Astrocyte of the cerebellum (primary cell): ENCODE measurements around the gene SHISA7.
"Not testable (repeated sequence)": the region's sequence is repeated elsewhere in the genome, so short reads cannot be mapped to it uniquely, and the experiment has no call there.

Experiments
- DNase-seq: peaks from one replicate; pipeline ENCODE4 v3.0.0-alpha.2; 2011; ENCODE audit warnings: low read depth
- H3K4me3 ChIP-seq: 2 replicates; pipeline ENCODE4 v1.5.1; 2011; ENCODE audit warnings: mild to moderate bottlenecking, low read depth, low read length, moderate library complexity
- CTCF ChIP-seq: IDR thresholded peaks from 2 replicates; pipeline ENCODE4 v1.5.1; 2012; ENCODE audit warnings: low read length, low read depth, moderate library complexity, mild to moderate bottlenecking; ENCODE audit errors: missing control alignments
- in situ Hi-C: cut with HindIII; loops from 2 replicates; pipeline ENCODE4 v1.10.0; 2017; ENCODE audit warnings: low sequenced_read_pairs

The SHISA7 gene

GRCh38 chr19:55419624-55420236 lies 23.4 kb downstream of the SHISA7 start:
- no peak overlapping the region for H3K4me3 ChIP-seq
- TF ChIP-seq CTCF, result no peak
- DNase-seq, result no peak
- in situ Hi-C loops, result loop anchor here (10.0 kb wide), 1 partner anchor 245 kb away; no protein-coding TSS in a partner anchor

DNA sequence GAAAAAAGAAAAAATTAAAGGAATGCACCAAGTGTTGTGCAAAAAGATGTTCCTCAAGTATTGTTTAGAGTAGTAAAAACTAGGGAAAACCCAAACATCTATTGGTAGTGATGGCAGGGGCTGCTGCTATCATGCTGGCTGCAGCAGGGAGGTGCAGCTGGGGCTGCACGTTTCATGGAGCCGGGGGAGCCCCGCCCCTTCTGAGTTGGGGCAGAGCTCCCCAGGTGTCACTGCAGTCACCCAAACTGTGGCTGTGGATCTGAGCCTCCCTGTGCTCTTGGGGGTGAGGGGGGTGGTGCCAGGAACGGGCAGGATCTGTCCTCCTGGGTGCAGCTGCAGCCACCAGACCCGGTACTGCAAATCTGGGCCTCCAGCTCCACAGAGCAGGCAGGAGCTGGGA lies 24.0 kb downstream of the SHISA7 start:
- no peak overlapping the region for H3K4me3 ChIP-seq
- no peak for DNase-seq
- TF ChIP-seq CTCF, result no peak
- in situ Hi-C loops, result loop anchor here (10.0 kb wide), 1 partner anchor 244 kb away; no protein-coding TSS in a partner anchor

GRCh38 chr19:55418185-55418584 lies 24.9 kb downstream of the SHISA7 start:
- no peak overlapping the region for H3K4me3 ChIP-seq
- in situ Hi-C loops, result loop anchor here (10.0 kb wide), 1 partner anchor 243 kb away; no protein-coding TSS in a partner anchor
- peak; percentile 78 for TF ChIP-seq CTCF
- peak; percentile 76 for DNase-seq

DNA sequence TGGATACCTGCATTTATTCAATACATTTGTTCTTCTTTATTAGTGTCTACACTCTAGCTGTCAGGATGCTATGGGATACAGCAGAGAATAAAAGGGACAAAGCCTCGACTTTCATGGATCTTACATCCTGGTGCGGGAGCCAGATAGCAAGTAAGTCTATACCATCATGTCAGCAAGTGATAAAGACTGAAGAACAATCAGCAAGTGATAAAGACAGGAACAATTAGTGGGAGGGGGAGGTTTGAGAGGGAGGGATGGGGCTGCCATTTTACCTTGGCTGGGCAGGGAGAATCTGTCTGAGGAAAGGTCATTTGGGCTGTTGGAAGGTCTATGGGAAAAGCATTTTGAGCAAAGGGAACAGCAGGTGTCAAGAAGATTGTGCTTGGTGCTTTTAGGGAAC lies 32.9 kb downstream of the SHISA7 start:
- DNase-seq, result no peak
- no peak for TF ChIP-seq CTCF
- in situ Hi-C loops, result loop anchor here (10.0 kb wide), 1 partner anchor 235 kb away; no protein-coding TSS in a partner anchor
- no peak overlapping the region for H3K4me3 ChIP-seq

- in situ Hi-C loops, H3K4me3 ChIP-seq, DNase-seq: not testable (repeated sequence)
Measured at GRCh38 chr19:55409179-55409578, 33.9 kb downstream of the SHISA7 start.

GRCh38 chr19:55408533-55408872 lies 34.6 kb downstream of the SHISA7 start:
- in situ Hi-C loops, result no loop called here
- DNase-seq, result no peak
- TF ChIP-seq CTCF, result no peak
- peak overlapping the region; percentile 81 for H3K4me3 ChIP-seq

- in situ Hi-C loops, result no loop called here
- peak; percentile 99 for DNase-seq
- peak overlapping the region; percentile 81 for H3K4me3 ChIP-seq
- TF ChIP-seq CTCF, result no peak
Measured at GRCh38 chr19:55407800-55408532, 35.1 kb downstream of the SHISA7 start.

DNA sequence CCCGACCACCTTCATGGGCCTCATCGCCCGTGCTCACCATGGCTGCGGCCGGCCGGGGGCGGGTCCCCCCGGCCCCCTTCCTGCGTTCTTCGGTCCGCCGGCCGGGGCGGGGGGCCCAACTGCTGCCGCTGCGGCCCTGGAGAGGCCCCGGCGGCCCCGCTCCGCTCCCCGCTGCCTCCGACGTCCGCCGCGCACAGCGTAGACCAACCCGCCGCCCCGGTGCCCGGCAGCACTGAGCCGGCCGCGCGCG lies 35.6 kb downstream of the SHISA7 start, which contains the start of gene UBE2S:
Gene UBE2S, minus strand, starts transcription at position 239 of the 250 bp plus-strand sequence. Its CDS starts 199 bp downstream, at position 40.
- peak within 1 kb of the TSS; percentile 81 for H3K4me3 ChIP-seq
- DNase-seq, in situ Hi-C loops: not testable (repeated sequence)
